Stimulated activated CD4-positive, alpha-beta T cell treated with anti-CD3 and anti-CD28 coated beads, Interleukin-2, amount 100 ng/mL, for 24 hours (primary cell): ENCODE measurements around the gene VPS35L.
"Not testable (repeated sequence)": the region's sequence is repeated elsewhere in the genome, so short reads cannot be mapped to it uniquely, and the experiment has no call there.

Experiments used
- DNase-seq, 2 donors: peaks; one replicate each; pipeline ENCODE4 v3.0.0-alpha.2; 2020

VPS35L gene

GRCh38 chr16:19655242-19655777 lies 99.8 kb downstream of the VPS35L start:
- DNase-seq, result no peak

GRCh38 chr16:19657831-19658230 lies 102.3 kb downstream of the VPS35L start:
- no peak for DNase-seq

- no peak for DNase-seq
Observed at GRCh38 chr16:19659554-19659953, 104.1 kb downstream of the VPS35L start.

GRCh38 chr16:19660432-19660831 lies 104.9 kb downstream of the VPS35L start:
- DNase-seq, result no peak

- DNase-seq, result no peak
Observed at GRCh38 chr16:19662351-19662750, 106.8 kb downstream of the VPS35L start.

GRCh38 chr16:19664166-19664565 lies 108.7 kb downstream of the VPS35L start:
- no peak for DNase-seq

- DNase-seq, result not testable (repeated sequence)
Observed at GRCh38 chr16:19665313-19665712, 109.8 kb downstream of the VPS35L start.

- no peak for DNase-seq
Observed at GRCh38 chr16:19666477-19666876, 111.0 kb downstream of the VPS35L start.

GRCh38 chr16:19672378-19672777 lies 116.9 kb downstream of the VPS35L start:
- DNase-seq, result no peak

GRCh38 chr16:19674485-19674884 lies 119.0 kb downstream of the VPS35L start:
- DNase-seq, result no peak

- DNase-seq, result no peak
Observed at GRCh38 chr16:19677402-19677801, 121.9 kb downstream of the VPS35L start.

- no peak for DNase-seq
Observed at GRCh38 chr16:19678804-19679203, 123.3 kb downstream of the VPS35L start.

- not testable (repeated sequence) for DNase-seq
Observed at GRCh38 chr16:19679281-19679680, 123.8 kb downstream of the VPS35L start.

- no peak for DNase-seq
Observed at GRCh38 chr16:19680881-19681340, 125.4 kb downstream of the VPS35L start.

GRCh38 chr16:19681637-19682036 lies 126.1 kb downstream of the VPS35L start:
- DNase-seq, result no peak

- no peak for DNase-seq
Observed at GRCh38 chr16:19683453-19684236, 128.1 kb downstream of the VPS35L start.

- DNase-seq, result no peak
Observed at GRCh38 chr16:19685176-19685575, 129.7 kb downstream of the VPS35L start.

GRCh38 chr16:19687279-19687678 lies 131.8 kb downstream of the VPS35L start:
- no peak for DNase-seq

- no peak for DNase-seq
Observed at GRCh38 chr16:19688396-19689024, 133.0 kb downstream of the VPS35L start.

- DNase-seq, result no peak
Observed at GRCh38 chr16:19689342-19689741, 133.8 kb downstream of the VPS35L start.

GRCh38 chr16:19690196-19690595 lies 134.7 kb downstream of the VPS35L start:
- DNase-seq, result no peak

- no peak for DNase-seq
Observed at GRCh38 chr16:19691161-19691711, 135.7 kb downstream of the VPS35L start.

- DNase-seq, result no peak
Observed at GRCh38 chr16:19694989-19695388, 139.5 kb downstream of the VPS35L start.

GRCh38 chr16:19696328-19696727 lies 140.8 kb downstream of the VPS35L start:
- peak; percentile 36 to 47 for DNase-seq
